K562 (cell line): ENCODE results near the gene NAV2. TPM values are rescaled to one million over a fixed set of nuclear protein-coding genes. Genes with fewer than 3 reads are reported as not detected.

Experiments
- ATAC-seq: fragments of 200-7000 bp; cut with Tn5 transposase; 3 replicates; pipeline ENCODE4 v1.9.1; 2020; ENCODE audit warnings: moderate library complexity
- BruUV-seq: library from RNA; stranded (reverse); fragments of 400-500 nt; replicated peaks from 2 replicates; lab custom pipeline; 2021; lab: Mats Ljungman, UMichigan
- CTCF ChIA-PET: fragments of 300-600 bp; formaldehyde crosslinking; extraction: SDS; loops from one replicate; lab custom pipeline; 2021; ENCODE audit warnings: low intra/inter-chr PET ratio; lab: Yijun Ruan, JAX
- POLR2A ChIA-PET: fragments of 300-600, 350-650 bp; sonication (Branson Sonifier 250); formaldehyde crosslinking; extraction: SDS; loops from one replicate; lab custom pipeline; 2021; ENCODE audit warnings: antibody characterized with exemption, inconsistent platforms; lab: Yijun Ruan, JAX
- DNase-seq, 4 experiments: peaks; one replicate each; pipeline versions ENCODE4 v3.0.0 to v3.0.0-alpha.2; 2011 to 2018; ENCODE audit warnings: low spot score in 3 of 4, mixed read lengths in 3 of 4; ENCODE audit errors: extremely low read depth in 1 of 4
- FAIRE-seq: peaks from 2 replicates; lab custom pipeline; 2011; peaks lifted over from hg19 to GRCh38; lab: Jason Lieb, UNC
- H2AFZ ChIP-seq: 2 replicates; pipeline ENCODE4 v1.6.0; 2011; ENCODE audit warnings: low read depth, low read length, control low read depth, inconsistent platforms
- H3K27ac ChIP-seq: fragments of 200-600 bp; 3 replicates; pipeline ENCODE4 v1.8.0; 2011; ENCODE audit warnings: low read depth, mild to moderate bottlenecking, control low read depth, inconsistent platforms, low read length, moderate library complexity, mixed read lengths; ENCODE audit errors: extremely low read depth
- H3K27me3 ChIP-seq, 2 experiments: fragments of 300-600 bp in 1 of 2; 2 replicates in 1 of 2; 3 replicates in 1 of 2; pipeline versions ENCODE4 v1.6.0 to v1.8.0; 2011; ENCODE audit warnings: inconsistent platforms in 2 of 2, low read length in 2 of 2, mild to moderate bottlenecking in 1 of 2, mixed read lengths in 1 of 2, moderate library complexity in 1 of 2; ENCODE audit not compliant: control insufficient read depth in 2 of 2, insufficient read depth in 2 of 2
- H3K36me3 ChIP-seq: fragments of 300-600 bp; 3 replicates; pipeline ENCODE4 v1.8.0; 2011; ENCODE audit warnings: mild to moderate bottlenecking, low read length, inconsistent platforms; ENCODE audit not compliant: control insufficient read depth, insufficient read depth
- H3K4me1 ChIP-seq, 2 experiments: fragments of 200-600 bp in 1 of 2; replicated peaks in 1 of 2; 2 replicates in 1 of 2; 3 replicates in 1 of 2; pipeline versions ENCODE4 v1.5.1 to v1.8.0; 2011; ENCODE audit warnings: inconsistent platforms in 2 of 2, low read length in 2 of 2, mild to moderate bottlenecking in 1 of 2, mixed read lengths in 1 of 2, moderate library complexity in 1 of 2; ENCODE audit not compliant: control insufficient read depth in 2 of 2, insufficient read depth in 2 of 2
- H3K4me2 ChIP-seq: 2 replicates; pipeline ENCODE4 v1.6.1; 2011; ENCODE audit warnings: low read length, control low read depth, inconsistent platforms, mixed read lengths; ENCODE audit not compliant: insufficient read depth
- H3K4me3 ChIP-seq: fragments of 200-600 bp; sonication (generic), shearing (Covaris generic); 2 replicates; pipeline ENCODE4 v1.5.1; 2016; ENCODE audit warnings: control low read depth, inconsistent platforms
- H3K79me2 ChIP-seq: fragments of 200-600 bp; 3 replicates; pipeline ENCODE4 v1.8.0; 2011; ENCODE audit warnings: low read length, inconsistent platforms; ENCODE audit not compliant: control insufficient read depth, insufficient read depth
- H3K9ac ChIP-seq, 2 experiments: 2 replicates each; pipeline versions ENCODE4 v1.6.0 to v1.6.1; 2011; ENCODE audit warnings: low read depth in 2 of 2, low read length in 2 of 2, control low read depth in 1 of 2, inconsistent platforms in 1 of 2, mild to moderate bottlenecking in 1 of 2, mixed read lengths in 1 of 2; ENCODE audit not compliant: insufficient read depth in 1 of 2
- H3K9me1 ChIP-seq: one replicate; pipeline ENCODE4 v1.6.0; 2011; ENCODE audit warnings: inconsistent platforms, mild to moderate bottlenecking, low read length, moderate library complexity; ENCODE audit not compliant: control insufficient read depth, insufficient read depth
- H3K9me3 ChIP-seq: replicated peaks from 2 replicates; pipeline ENCODE4 v1.5.1; 2011; ENCODE audit warnings: low read depth, low read length, inconsistent platforms; ENCODE audit not compliant: control insufficient read depth, insufficient read depth
- H4K20me1 ChIP-seq: replicated peaks from 2 replicates; pipeline ENCODE4 v1.6.1; 2011; ENCODE audit warnings: low read length, inconsistent platforms, mixed read lengths; ENCODE audit not compliant: control insufficient read depth, insufficient read depth
- C11orf30 ChIP-seq: fragments of 450-650 bp; IDR thresholded peaks from 2 replicates; pipeline ENCODE4 v1.6.1; 2016; ENCODE audit warnings: low read depth, mild to moderate bottlenecking
- CHD4 ChIP-seq: fragments of 200-600 bp; sonication (generic); IDR thresholded peaks from 3 replicates; pipeline ENCODE4 v1.6.1; 2012; ENCODE audit warnings: low read depth, mild to moderate bottlenecking, mixed read lengths, low read length, inconsistent platforms; ENCODE audit not compliant: insufficient read depth, insufficient replicate concordance, poor library complexity, severe bottlenecking
- PTTG1 ChIP-seq: fragments of 450-650 bp; IDR thresholded peaks from 2 replicates; pipeline ENCODE4 v1.6.1; 2016; ENCODE audit warnings: low read depth, mild to moderate bottlenecking, missing genetic modification characterization, missing compliant biosample characterization
- RCOR1 ChIP-seq, 2 experiments: IDR thresholded peaks; 2 replicates each; pipeline ENCODE4 v1.6.1; 2012; ENCODE audit warnings: low read depth in 2 of 2, low read length in 2 of 2, borderline replicate concordance in 1 of 2, improper control_type of control experiment in 1 of 2
- RHOXF2B ChIP-seq: fragments of 250-450 bp; sonication (Bioruptor Pico); conservative IDR thresholded peaks from 2 replicates; pipeline ENCODE4 v1.5.1; 2021
- ZBTB1 ChIP-seq: sonication (generic); formaldehyde crosslinking; IDR thresholded peaks from 2 replicates; pipeline ENCODE4 v1.8.1; 2023; ENCODE audit warnings: missing genetic modification reagents, low read depth, mild to moderate bottlenecking, borderline replicate concordance
- ZNF23 ChIP-seq: fragments of 250-450 bp; sonication (Bioruptor Pico); IDR thresholded peaks from 2 replicates; pipeline ENCODE4 v1.4.0; 2020; ENCODE audit warnings: mild to moderate bottlenecking
- ZNF316 ChIP-seq: fragments of 450-650 bp; IDR thresholded peaks from 2 replicates; pipeline ENCODE4 v1.6.1; 2016
- WGBS: fragments of 100-300 bp; shearing (Covaris generic); methylation state at CpG from one replicate; pipeline ENCODE4 v1.1.6; 2016; ENCODE audit warnings: low coverage, mixed read lengths; ENCODE audit not compliant: insufficient coverage; ENCODE audit errors: missing lambda C conversion rate; 5-methylcytosine and 5-hydroxymethylcytosine counted together
- in situ Hi-C: fragments of 300-500 bp; cut with MboI; formaldehyde crosslinking; loops from 4 replicates; pipeline ENCODE4 v1.15.0; 2018; ENCODE audit warnings: inconsistent platforms, mixed read lengths
- intact Hi-C: fragments of 100-400 bp; cut with micrococcal nuclease; formaldehyde crosslinking; loops from 2 replicates; pipeline ENCODE4 v1.14.2; 2022
- polyA plus RNA-seq, 8 experiments: library from polyadenylated mRNA; depleted of rRNA in 4 of 8; stranded (reverse) in 5 of 8; unstranded in 3 of 8; fragments of >200 nt; fragmentation: Nextera tagmentation in 2 of 8; fragmentation: Illumina TruSeq in 1 of 8; extraction: Ambion mirVana in 2 of 8; extraction: Trizol in 1 of 8; gene quantifications; 2 replicates each; pipeline versions ENCODE4 v1.2.1 to v1.2.3, GENCODE V29; 2011 to 2014; ENCODE audit warnings: inconsistent platforms in 1 of 8, missing spikeins in 1 of 8
- total RNA-seq, 7 experiments: library from RNA; depleted of rRNA in 6 of 7; stranded (reverse); fragments of >200 nt in 6 of 7; fragmentation: Illumina TruSeq in 2 of 7; extraction: Trizol in 2 of 7; gene quantifications; 2 replicates each; pipeline versions ENCODE4 v1.2.1 to v1.2.3, GENCODE V29; 2011 to 2021; ENCODE audit warnings: low replicate concordance in 1 of 7
- TF ChIP-seq, protein P1 (sequence below): fragments of 450-650 bp; IDR thresholded peaks from 2 replicates; pipeline ENCODE4 v1.6.1; 2016
- TF ChIP-seq, protein P2 (sequence below): sonication (generic); formaldehyde crosslinking; IDR thresholded peaks from 2 replicates; pipeline ENCODE4 v1.8.0; 2023; ENCODE audit warnings: mild to moderate bottlenecking, missing genetic modification reagents
- TF ChIP-seq, protein P3 (sequence below): fragments of 450-650 bp; IDR thresholded peaks from 2 replicates; pipeline ENCODE4 v1.6.1; 2016; ENCODE audit warnings: mild to moderate bottlenecking

Gene NAV2
- total and polyA plus RNA-seq, 9 of the 15 experiments (the other 6 are each of a cell fraction or from before 2014, with no cell fraction given) = 0.03 to 0.35 (median 0.05) TPM

DNA sequence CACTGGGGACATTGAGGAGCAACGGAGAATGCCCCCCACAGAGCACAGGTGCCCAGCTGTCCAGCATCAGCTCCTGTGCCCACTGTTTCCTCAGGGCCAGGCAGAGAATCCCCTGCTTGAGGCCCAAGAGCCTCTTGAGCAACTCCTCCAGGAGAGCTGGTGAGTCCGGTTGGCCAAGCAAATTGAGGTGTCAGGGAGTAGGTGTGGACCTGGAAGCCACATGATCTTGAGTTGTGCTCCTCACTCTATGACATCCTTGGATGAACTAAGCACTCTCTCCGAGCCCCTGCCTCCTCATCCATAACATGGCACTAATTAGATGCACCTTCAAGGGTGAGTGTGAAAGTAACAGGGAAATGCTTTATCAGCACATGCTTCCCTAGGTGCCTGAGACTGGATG lies 326.3 kb downstream of the NAV2 start:
- no TSS peak for BruUV-seq
- no peaks in the 10 kb centered on the region for H3K9me3 ChIP-seq
- ChIA-PET CTCF (no interaction called here), POLR2A (no interaction called here)
- in situ Hi-C loops = no loop called here
- no peak overlapping the region for H3K4me3 ChIP-seq
- ATAC-seq (no peak), DNase-seq (no peak), FAIRE-seq (no peak)
- H2AFZ ChIP-seq = no peak overlapping the region
- H3K9ac ChIP-seq = no peak overlapping the region
- H3K27ac ChIP-seq = no peak overlapping the region
- 0 out of 2 replicates have a peak, but pooled peaks cover 7% of the 10 kb centered on the region for H4K20me1 ChIP-seq
- H3K27me3 ChIP-seq = peaks cover 18 to 53% of the 10 kb centered on the region in 2 experiments
- 8% methylated on average over 3 of the region's 3 CpGs for WGBS
- intact Hi-C loops = loop anchor here (5.0 kb wide), 1 partner anchor 73 kb away; no protein-coding TSS in a partner anchor
- no peak overlapping the region for H3K4me2 ChIP-seq
- no peaks in the 10 kb centered on the region for H3K36me3 ChIP-seq
- H3K9me1 ChIP-seq = no peaks in the 10 kb centered on the region
- H3K4me1 ChIP-seq = no peaks in the 10 kb centered on the region; a peak in 2 of 5 replicates
- TF ChIP-seq C11orf30 (peak; percentile 23; the same call in 1 of the 2 replicates), ZNF316 (peak; percentile 42), RHOXF2B (no peak)
- no peaks in the 10 kb centered on the region for H3K79me2 ChIP-seq

DNA sequence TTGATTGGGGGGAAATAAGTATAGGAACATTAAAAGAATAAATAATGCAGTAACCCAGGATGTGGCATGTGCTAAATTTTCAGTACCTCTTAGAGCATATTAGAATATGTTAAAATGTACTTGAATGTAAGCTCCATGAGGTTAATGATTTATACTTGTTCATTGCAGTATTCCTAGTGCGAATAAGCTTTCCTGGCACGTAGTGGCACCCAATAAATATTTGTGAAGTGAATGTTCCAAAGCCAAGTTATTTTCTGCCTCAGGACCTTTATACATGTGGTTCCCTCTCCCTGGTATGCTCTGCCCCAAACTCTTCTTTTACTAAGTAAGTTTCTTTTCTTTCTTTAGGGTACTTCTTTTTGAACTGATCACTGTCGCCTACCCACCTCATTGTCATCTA lies 328.9 kb downstream of the NAV2 start:
- FAIRE-seq = no peak
- intact Hi-C loops = no loop called here
- no peak overlapping the region for H3K4me2 ChIP-seq
- TF ChIP-seq, protein P1, sequence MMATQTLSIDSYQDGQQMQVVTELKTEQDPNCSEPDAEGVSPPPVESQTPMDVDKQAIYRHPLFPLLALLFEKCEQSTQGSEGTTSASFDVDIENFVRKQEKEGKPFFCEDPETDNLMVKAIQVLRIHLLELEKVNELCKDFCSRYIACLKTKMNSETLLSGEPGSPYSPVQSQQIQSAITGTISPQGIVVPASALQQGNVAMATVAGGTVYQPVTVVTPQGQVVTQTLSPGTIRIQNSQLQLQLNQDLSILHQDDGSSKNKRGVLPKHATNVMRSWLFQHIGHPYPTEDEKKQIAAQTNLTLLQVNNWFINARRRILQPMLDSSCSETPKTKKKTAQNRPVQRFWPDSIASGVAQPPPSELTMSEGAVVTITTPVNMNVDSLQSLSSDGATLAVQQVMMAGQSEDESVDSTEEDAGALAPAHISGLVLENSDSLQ = no peak
- TF ChIP-seq PTTG1 (tag) (no peak), CHD4 (no peak), ZNF23 (CRISPR knock-in tag) (no peak), RCOR1 (IDR thresholded peaks at IDR 0.05; ENCODE audit: borderline replicate concordance in 1 of 2, low read depth in 2 of 2, low read length in 2 of 2) (no peak), ZBTB1 (CRISPR knock-in tag) (no peak)
- TF ChIP-seq, protein P2, sequence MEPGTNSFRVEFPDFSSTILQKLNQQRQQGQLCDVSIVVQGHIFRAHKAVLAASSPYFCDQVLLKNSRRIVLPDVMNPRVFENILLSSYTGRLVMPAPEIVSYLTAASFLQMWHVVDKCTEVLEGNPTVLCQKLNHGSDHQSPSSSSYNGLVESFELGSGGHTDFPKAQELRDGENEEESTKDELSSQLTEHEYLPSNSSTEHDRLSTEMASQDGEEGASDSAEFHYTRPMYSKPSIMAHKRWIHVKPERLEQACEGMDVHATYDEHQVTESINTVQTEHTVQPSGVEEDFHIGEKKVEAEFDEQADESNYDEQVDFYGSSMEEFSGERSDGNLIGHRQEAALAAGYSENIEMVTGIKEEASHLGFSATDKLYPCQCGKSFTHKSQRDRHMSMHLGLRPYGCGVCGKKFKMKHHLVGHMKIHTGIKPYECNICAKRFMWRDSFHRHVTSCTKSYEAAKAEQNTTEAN = no peak
- TF ChIP-seq, protein P3, sequence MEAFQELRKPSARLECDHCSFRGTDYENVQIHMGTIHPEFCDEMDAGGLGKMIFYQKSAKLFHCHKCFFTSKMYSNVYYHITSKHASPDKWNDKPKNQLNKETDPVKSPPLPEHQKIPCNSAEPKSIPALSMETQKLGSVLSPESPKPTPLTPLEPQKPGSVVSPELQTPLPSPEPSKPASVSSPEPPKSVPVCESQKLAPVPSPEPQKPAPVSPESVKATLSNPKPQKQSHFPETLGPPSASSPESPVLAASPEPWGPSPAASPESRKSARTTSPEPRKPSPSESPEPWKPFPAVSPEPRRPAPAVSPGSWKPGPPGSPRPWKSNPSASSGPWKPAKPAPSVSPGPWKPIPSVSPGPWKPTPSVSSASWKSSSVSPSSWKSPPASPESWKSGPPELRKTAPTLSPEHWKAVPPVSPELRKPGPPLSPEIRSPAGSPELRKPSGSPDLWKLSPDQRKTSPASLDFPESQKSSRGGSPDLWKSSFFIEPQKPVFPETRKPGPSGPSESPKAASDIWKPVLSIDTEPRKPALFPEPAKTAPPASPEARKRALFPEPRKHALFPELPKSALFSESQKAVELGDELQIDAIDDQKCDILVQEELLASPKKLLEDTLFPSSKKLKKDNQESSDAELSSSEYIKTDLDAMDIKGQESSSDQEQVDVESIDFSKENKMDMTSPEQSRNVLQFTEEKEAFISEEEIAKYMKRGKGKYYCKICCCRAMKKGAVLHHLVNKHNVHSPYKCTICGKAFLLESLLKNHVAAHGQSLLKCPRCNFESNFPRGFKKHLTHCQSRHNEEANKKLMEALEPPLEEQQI = no peak

More for the DNA sequence above, 328.9 kb downstream of the NAV2 start:
- no peaks in the 10 kb centered on the region for H4K20me1 ChIP-seq
- H3K9me1 ChIP-seq = no peaks in the 10 kb centered on the region
- no peak overlapping the region for H3K27ac ChIP-seq
- peaks cover 0 to 5% of the 10 kb centered on the region in 2 experiments; a peak in 1 of 5 replicates for H3K4me1 ChIP-seq
- ATAC-seq = no peak
- H3K79me2 ChIP-seq = no peaks in the 10 kb centered on the region
- BruUV-seq = no TSS peak
- H3K27me3 ChIP-seq = peaks cover 18 to 38% of the 10 kb centered on the region in 2 experiments
- in situ Hi-C loops = no loop called here
- WGBS = 34% methylated on average over 3 of the region's 3 CpGs
- no peak overlapping the region for H2AFZ ChIP-seq
- CTCF ChIA-PET = no interaction called here
- POLR2A ChIA-PET = interaction anchor here (1.4 kb wide), 1 partner anchor 9 kb away, joined by 4 read pairs; no protein-coding TSS in a partner anchor
- H3K4me3 ChIP-seq = no peak overlapping the region
- DNase-seq = no peak
- no peak overlapping the region for H3K9ac ChIP-seq
- no peaks in the 10 kb centered on the region for H3K36me3 ChIP-seq
- no peaks in the 10 kb centered on the region for H3K9me3 ChIP-seq
